Middle frontal gyrus (tissue), 1 donor: ENCODE data around the gene TYSND1.
"Not testable (repeated sequence)": the region's sequence is repeated elsewhere in the genome, so short reads cannot be mapped to it uniquely, and the experiment has no call there.

Experiments
- DNase-seq: peaks from one replicate; pipeline ENCODE4 v3.0.0-alpha.2; 2015; ENCODE audit warnings: low spot score; ENCODE audit errors: extremely low spot score

TYSND1 gene

GRCh38 chr10:70135046-70135445 is 11.5 kb downstream of the TYSND1 start:
- DNase-seq = no peak

- DNase-seq = no peak
Measured at GRCh38 chr10:70132098-70133029, 14.1 kb downstream of the TYSND1 start, which contains the start of gene AIFM2. Gene AIFM2 (minus strand): TSS chr10:70132825. CDS start chr10:70124084, 8,741 bp downstream.

GRCh38 chr10:70131560-70131937 is 15.0 kb downstream of the TYSND1 start:
- DNase-seq = no peak

- no peak for DNase-seq
Measured at GRCh38 chr10:70130878-70131559, 15.5 kb downstream of the TYSND1 start.

GRCh38 chr10:70126700-70127395 is 19.7 kb downstream of the TYSND1 start:
- DNase-seq = no peak

GRCh38 chr10:70125918-70126552 is 20.5 kb downstream of the TYSND1 start:
- no peak for DNase-seq

GRCh38 chr10:70124918-70125317 is 21.6 kb downstream of the TYSND1 start:
- DNase-seq = no peak

- DNase-seq = no peak
Measured at GRCh38 chr10:70124415-70124814, 22.1 kb downstream of the TYSND1 start.

GRCh38 chr10:70123817-70124216 is 22.7 kb downstream of the TYSND1 start:
- no peak for DNase-seq

- DNase-seq = not testable (repeated sequence)
Measured at GRCh38 chr10:70123166-70123565, 23.3 kb downstream of the TYSND1 start.

GRCh38 chr10:70122742-70123141 is 23.8 kb downstream of the TYSND1 start:
- DNase-seq = no peak

GRCh38 chr10:70121281-70121949 is 25.1 kb downstream of the TYSND1 start:
- DNase-seq = no peak

GRCh38 chr10:70120417-70120816 is 26.1 kb downstream of the TYSND1 start:
- no peak for DNase-seq

- DNase-seq = no peak
Measured at GRCh38 chr10:70119623-70120022, 26.9 kb downstream of the TYSND1 start.

GRCh38 chr10:70119197-70119596 is 27.3 kb downstream of the TYSND1 start:
- DNase-seq = no peak

- no peak for DNase-seq
Measured at GRCh38 chr10:70118196-70118595, 28.3 kb downstream of the TYSND1 start.

- no peak for DNase-seq
Measured at GRCh38 chr10:70117646-70118045, 28.9 kb downstream of the TYSND1 start.

- no peak for DNase-seq
Measured at GRCh38 chr10:70115948-70116682, 30.4 kb downstream of the TYSND1 start.

GRCh38 chr10:70114902-70115301 is 31.6 kb downstream of the TYSND1 start:
- no peak for DNase-seq

- DNase-seq = no peak
Measured at GRCh38 chr10:70112071-70112470, 34.4 kb downstream of the TYSND1 start.
